SK-N-SH (cell line): ENCODE data around the gene IL32. TPM values are rescaled to one million over a fixed set of nuclear protein-coding genes. Genes with fewer than 3 reads are reported as not detected.

Experiments used
- CTCF ChIA-PET: fragments of 300-600, 350-600 bp; formaldehyde crosslinking; extraction: SDS; loops from one replicate; lab custom pipeline; 2021; lab: Yijun Ruan, JAX
- POLR2A ChIA-PET: fragments of 350-600 bp; sonication (Branson Sonifier 250); formaldehyde crosslinking; extraction: SDS; loops from one replicate; lab custom pipeline; 2020; ENCODE audit warnings: antibody characterized with exemption, inconsistent platforms; lab: Yijun Ruan, JAX
- DNase-seq: peaks from one replicate; pipeline ENCODE4 v3.0.0; 2012
- H2AFZ ChIP-seq: fragments of 200-600 bp; sonication (generic); 2 replicates; pipeline ENCODE4 v1.8.1; 2016; ENCODE audit warnings: antibody characterized with exemption, mild to moderate bottlenecking, low read depth
- H3F3A ChIP-seq: fragments of 200-600 bp; sonication (generic); replicated peaks from 2 replicates; pipeline ENCODE3; 2016; ENCODE audit warnings: antibody characterized with exemption, mild to moderate bottlenecking; ENCODE audit not compliant: insufficient read depth
- H3K27ac ChIP-seq, 2 experiments: fragments of 200-500 bp in 1 of 2; fragments of 200-600 bp in 1 of 2; sonication (Bioruptor generic) in 1 of 2; sonication (generic), shearing (Covaris generic) in 1 of 2; 2 replicates each; pipeline versions ENCODE4 v1.5.1 to v1.6.1; 2014 to 2016; ENCODE audit warnings: low read depth in 2 of 2, inconsistent platforms in 1 of 2, low read length in 1 of 2, mild to moderate bottlenecking in 1 of 2, mixed read lengths in 1 of 2
- H3K27me3 ChIP-seq: fragments of 200-600 bp; sonication (generic), shearing (Covaris generic); 2 replicates; pipeline ENCODE4 v1.6.1; 2016; ENCODE audit warnings: mixed run types; ENCODE audit not compliant: insufficient read depth
- H3K36me3 ChIP-seq, 2 experiments: fragments of 200-500 bp in 1 of 2; fragments of 200-600 bp in 1 of 2; sonication (Bioruptor generic) in 1 of 2; sonication (generic) in 1 of 2; replicated peaks in 1 of 2; 2 replicates each; pipeline versions ENCODE3 to v1.5.1; 2014 to 2016; ENCODE audit warnings: low read length in 1 of 2, mild to moderate bottlenecking in 1 of 2; ENCODE audit not compliant: insufficient read depth in 2 of 2, control insufficient read depth in 1 of 2
- H3K4me1 ChIP-seq, 2 experiments: fragments of 200-500 bp in 1 of 2; fragments of 200-600 bp in 1 of 2; sonication (Bioruptor generic) in 1 of 2; sonication (generic), shearing (Covaris generic) in 1 of 2; 2 replicates each; pipeline versions ENCODE4 v1.5.1 to v1.6.1; 2014 to 2016; ENCODE audit warnings: low read depth in 1 of 2, low read length in 1 of 2, mixed run types in 1 of 2; ENCODE audit not compliant: insufficient read depth in 2 of 2, control insufficient read depth in 1 of 2
- H3K4me2 ChIP-seq: fragments of 200-600 bp; sonication (generic), shearing (Covaris generic); 2 replicates; pipeline ENCODE4 v1.6.1; 2017; ENCODE audit warnings: mixed run types
- H3K4me3 ChIP-seq, 2 experiments: fragments of 200-500 bp in 1 of 2; fragments of 200-600 bp in 1 of 2; sonication (Bioruptor generic) in 1 of 2; sonication (generic), shearing (Covaris generic) in 1 of 2; 2 replicates each; pipeline versions ENCODE4 v1.5.1 to v1.8.1; 2014 to 2016; ENCODE audit warnings: low read depth in 2 of 2, inconsistent platforms in 1 of 2, low read length in 1 of 2, mild to moderate bottlenecking in 1 of 2, mixed read lengths in 1 of 2, moderate library complexity in 1 of 2
- H3K79me2 ChIP-seq: fragments of 200-600 bp; sonication (generic); 2 replicates; pipeline ENCODE4 v1.8.1; 2017; ENCODE audit warnings: mild to moderate bottlenecking; ENCODE audit not compliant: insufficient read depth
- H3K9ac ChIP-seq: fragments of 200-600 bp; sonication (generic); 2 replicates; pipeline ENCODE4 v1.6.1; 2017; ENCODE audit warnings: mixed run types
- H3K9me2 ChIP-seq: fragments of 200-600 bp; sonication (generic); 2 replicates; pipeline ENCODE4 v1.6.1; 2017; ENCODE audit warnings: mixed run types
- H3K9me3 ChIP-seq: fragments of 200-600 bp; sonication (generic); 2 replicates; pipeline ENCODE4 v1.6.1; 2017; ENCODE audit warnings: mixed run types, mild to moderate bottlenecking, moderate library complexity
- H4K20me1 ChIP-seq: fragments of 200-600 bp; sonication (generic); 2 replicates; pipeline ENCODE4 v1.6.1; 2017; ENCODE audit warnings: mild to moderate bottlenecking, mixed run types; ENCODE audit not compliant: insufficient read depth
- CHD2 ChIP-seq: fragments of 150-350 bp; IDR thresholded peaks from 2 replicates; pipeline ENCODE4 v1.6.1; 2018; ENCODE audit warnings: low read length; ENCODE audit not compliant: partially characterized antibody
- ELF1 ChIP-seq: IDR thresholded peaks from 2 replicates; pipeline ENCODE4 v1.4.0; 2012
- EP300 ChIP-seq, 2 experiments: IDR thresholded peaks; 2 replicates each; pipeline versions ENCODE4 v1.4.0 to v1.6.1; 2012; ENCODE audit warnings: borderline replicate concordance in 1 of 2, low read depth in 1 of 2, low read length in 1 of 2
- EZH2phosphoT487 ChIP-seq: fragments of 200-600 bp; sonication (generic); IDR thresholded peaks from 2 replicates; pipeline ENCODE4 v1.6.1; 2017; ENCODE audit warnings: low read depth, mixed run types, mild to moderate bottlenecking, antibody characterized with exemption, moderate library complexity, borderline replicate concordance
- GATA2 ChIP-seq: sonication (generic); formaldehyde crosslinking; IDR thresholded peaks from 2 replicates; pipeline ENCODE4 v1.5.0; 2020; ENCODE audit warnings: mild to moderate bottlenecking, missing genetic modification reagents
- JUND ChIP-seq: IDR thresholded peaks from 2 replicates; pipeline ENCODE4 v1.4.0; 2012
- NFIC ChIP-seq: IDR thresholded peaks from 2 replicates; pipeline ENCODE4 v1.4.0; 2012; ENCODE audit warnings: borderline replicate concordance
- RAD21 ChIP-seq: IDR thresholded peaks from 2 replicates; pipeline ENCODE4 v1.6.1; 2012; ENCODE audit warnings: mild to moderate bottlenecking, low read length
- RCOR1 ChIP-seq: fragments of 150-350 bp; IDR thresholded peaks from 2 replicates; pipeline ENCODE4 v1.6.1; 2017; ENCODE audit warnings: antibody characterized with exemption, low read length
- SMC3 ChIP-seq: IDR thresholded peaks from 2 replicates; pipeline ENCODE4 v1.6.1; 2012; ENCODE audit warnings: low read depth, low read length, improper control_type of control experiment
- WGBS: methylation state at CpG from one replicate; pipeline ENCODE4 v1.1.6; 2017; ENCODE audit warnings: low lambda C conversion rate; 5-methylcytosine and 5-hydroxymethylcytosine counted together
- polyA plus RNA-seq, 3 experiments: library from polyadenylated mRNA; depleted of rRNA; stranded (reverse); fragments of >200 nt; gene quantifications; 2 replicates each; pipeline ENCODE4 v1.2.3, GENCODE V29; 2012
- TF ChIP-seq, protein P1 (sequence below): IDR thresholded peaks from 2 replicates; pipeline ENCODE4 v1.6.1; 2012; ENCODE audit warnings: mild to moderate bottlenecking, low read depth, low read length, moderate library complexity
- TF ChIP-seq, protein P2 (sequence below): IDR thresholded peaks from 2 replicates; pipeline ENCODE4 v1.4.0; 2012; ENCODE audit warnings: low read depth, borderline replicate concordance
- TF ChIP-seq, protein P3 (sequence below): fragments of 150-350 bp; IDR thresholded peaks from 2 replicates; pipeline ENCODE4 v1.6.1; 2016; ENCODE audit warnings: mild to moderate bottlenecking, low read depth, low read length

The IL32 gene
- polyA plus RNA-seq, 1 of the 3 experiments (the other 2 are of a cell fraction), result 26.4 TPM

- Histone ChIP-seq H4K20me1 (no peaks in the 10 kb centered on the region), H3K4me1 (no peaks in the 10 kb centered on the region; a peak in 1 of 4 replicates), H3K4me2 (peak overlapping the region; percentile 89; the same call in 1 of the 2 replicates), H3K27me3 (peaks cover 68% of the 10 kb centered on the region), H3F3A (peaks cover 8% of the 10 kb centered on the region), H3K9me3 (no peaks in the 10 kb centered on the region), H3K9ac (no peak overlapping the region), H3K79me2 (no peaks in the 10 kb centered on the region), H3K4me3 (peak overlapping the region in 1 of 2 experiments; percentile 33; a peak in 1 of 4 replicates), H3K27ac (no peak overlapping the region), H2AFZ (no peak overlapping the region), H3K36me3 (no peaks in the 10 kb centered on the region), H3K9me2 (no peaks in the 10 kb centered on the region)
- TF ChIP-seq EP300 (IDR thresholded peaks at IDR 0.05; ENCODE audit: borderline replicate concordance in 1 of 2, low read depth in 1 of 2, low read length in 1 of 2), result no peak
- TF ChIP-seq, protein P1, sequence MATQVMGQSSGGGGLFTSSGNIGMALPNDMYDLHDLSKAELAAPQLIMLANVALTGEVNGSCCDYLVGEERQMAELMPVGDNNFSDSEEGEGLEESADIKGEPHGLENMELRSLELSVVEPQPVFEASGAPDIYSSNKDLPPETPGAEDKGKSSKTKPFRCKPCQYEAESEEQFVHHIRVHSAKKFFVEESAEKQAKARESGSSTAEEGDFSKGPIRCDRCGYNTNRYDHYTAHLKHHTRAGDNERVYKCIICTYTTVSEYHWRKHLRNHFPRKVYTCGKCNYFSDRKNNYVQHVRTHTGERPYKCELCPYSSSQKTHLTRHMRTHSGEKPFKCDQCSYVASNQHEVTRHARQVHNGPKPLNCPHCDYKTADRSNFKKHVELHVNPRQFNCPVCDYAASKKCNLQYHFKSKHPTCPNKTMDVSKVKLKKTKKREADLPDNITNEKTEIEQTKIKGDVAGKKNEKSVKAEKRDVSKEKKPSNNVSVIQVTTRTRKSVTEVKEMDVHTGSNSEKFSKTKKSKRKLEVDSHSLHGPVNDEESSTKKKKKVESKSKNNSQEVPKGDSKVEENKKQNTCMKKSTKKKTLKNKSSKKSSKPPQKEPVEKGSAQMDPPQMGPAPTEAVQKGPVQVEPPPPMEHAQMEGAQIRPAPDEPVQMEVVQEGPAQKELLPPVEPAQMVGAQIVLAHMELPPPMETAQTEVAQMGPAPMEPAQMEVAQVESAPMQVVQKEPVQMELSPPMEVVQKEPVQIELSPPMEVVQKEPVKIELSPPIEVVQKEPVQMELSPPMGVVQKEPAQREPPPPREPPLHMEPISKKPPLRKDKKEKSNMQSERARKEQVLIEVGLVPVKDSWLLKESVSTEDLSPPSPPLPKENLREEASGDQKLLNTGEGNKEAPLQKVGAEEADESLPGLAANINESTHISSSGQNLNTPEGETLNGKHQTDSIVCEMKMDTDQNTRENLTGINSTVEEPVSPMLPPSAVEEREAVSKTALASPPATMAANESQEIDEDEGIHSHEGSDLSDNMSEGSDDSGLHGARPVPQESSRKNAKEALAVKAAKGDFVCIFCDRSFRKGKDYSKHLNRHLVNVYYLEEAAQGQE, result no peak
- no peak for TF ChIP-seq ELF1
- TF ChIP-seq RAD21, result no peak
- TF ChIP-seq EZH2phosphoT487, result peak; percentile 96; the same call in 1 of the 2 replicates
- TF ChIP-seq CHD2, result no peak
- TF ChIP-seq NFIC, result no peak
- TF ChIP-seq JUND, result no peak
- no peak for TF ChIP-seq GATA2 (CRISPR knock-in tag)
- CTCF ChIA-PET, result interaction anchor here (0.7 to 5.8 kb wide), 6 partner anchors 12 to 88 kb away, joined by 4 to 57 read pairs (median 16); no protein-coding TSS in a partner anchor
- WGBS, result 8% methylated on average over 18 of the region's 54 CpGs
- DNase-seq, result peak; percentile 61
- POLR2A ChIA-PET, result no interaction called here
Measured at GRCh38 chr16:3046641-3047386, 18.6 kb upstream of the IL32 start.

DNA sequence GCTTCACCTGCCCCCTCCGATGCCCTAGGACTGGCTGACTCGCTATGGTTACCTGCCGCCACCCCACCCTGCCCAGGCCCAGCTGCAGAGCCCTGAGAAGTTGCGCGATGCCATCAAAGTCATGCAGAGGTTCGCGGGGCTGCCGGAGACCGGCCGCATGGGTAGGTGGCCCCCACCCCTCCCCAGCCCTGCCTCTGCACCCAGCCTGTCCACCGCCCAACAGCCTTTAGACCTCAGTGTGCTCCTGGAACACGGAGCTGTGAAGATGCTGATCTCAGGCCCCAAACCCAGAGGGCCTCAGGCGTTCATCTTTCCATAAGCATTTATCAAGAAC lies 18.1 kb upstream of the IL32 start:
- Histone ChIP-seq H3F3A (peaks cover 8% of the 10 kb centered on the region), H3K36me3 (no peaks in the 10 kb centered on the region), H3K9me2 (no peaks in the 10 kb centered on the region), H3K4me2 (no peak overlapping the region), H2AFZ (no peak overlapping the region), H3K27ac (no peak overlapping the region), H3K79me2 (no peaks in the 10 kb centered on the region), H3K9ac (no peak overlapping the region), H3K4me3 (no peak overlapping the region), H3K27me3 (peaks cover 68% of the 10 kb centered on the region), H3K9me3 (no peaks in the 10 kb centered on the region), H4K20me1 (no peaks in the 10 kb centered on the region), H3K4me1 (no peaks in the 10 kb centered on the region; a peak in 1 of 4 replicates)
- POLR2A ChIA-PET, result no interaction called here
- CTCF ChIA-PET, result interaction anchor here (0.7 to 5.8 kb wide), 7 partner anchors 12 to 459 kb away, joined by 3 to 57 read pairs (median 16); no protein-coding TSS in a partner anchor
- no peak for DNase-seq
- TF ChIP-seq, protein P2, sequence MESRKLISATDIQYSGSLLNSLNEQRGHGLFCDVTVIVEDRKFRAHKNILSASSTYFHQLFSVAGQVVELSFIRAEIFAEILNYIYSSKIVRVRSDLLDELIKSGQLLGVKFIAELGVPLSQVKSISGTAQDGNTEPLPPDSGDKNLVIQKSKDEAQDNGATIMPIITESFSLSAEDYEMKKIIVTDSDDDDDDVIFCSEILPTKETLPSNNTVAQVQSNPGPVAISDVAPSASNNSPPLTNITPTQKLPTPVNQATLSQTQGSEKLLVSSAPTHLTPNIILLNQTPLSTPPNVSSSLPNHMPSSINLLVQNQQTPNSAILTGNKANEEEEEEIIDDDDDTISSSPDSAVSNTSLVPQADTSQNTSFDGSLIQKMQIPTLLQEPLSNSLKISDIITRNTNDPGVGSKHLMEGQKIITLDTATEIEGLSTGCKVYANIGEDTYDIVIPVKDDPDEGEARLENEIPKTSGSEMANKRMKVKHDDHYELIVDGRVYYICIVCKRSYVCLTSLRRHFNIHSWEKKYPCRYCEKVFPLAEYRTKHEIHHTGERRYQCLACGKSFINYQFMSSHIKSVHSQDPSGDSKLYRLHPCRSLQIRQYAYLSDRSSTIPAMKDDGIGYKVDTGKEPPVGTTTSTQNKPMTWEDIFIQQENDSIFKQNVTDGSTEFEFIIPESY, result no peak
- TF ChIP-seq SMC3 (no peak), RCOR1 (no peak)
- TF ChIP-seq, protein P3, sequence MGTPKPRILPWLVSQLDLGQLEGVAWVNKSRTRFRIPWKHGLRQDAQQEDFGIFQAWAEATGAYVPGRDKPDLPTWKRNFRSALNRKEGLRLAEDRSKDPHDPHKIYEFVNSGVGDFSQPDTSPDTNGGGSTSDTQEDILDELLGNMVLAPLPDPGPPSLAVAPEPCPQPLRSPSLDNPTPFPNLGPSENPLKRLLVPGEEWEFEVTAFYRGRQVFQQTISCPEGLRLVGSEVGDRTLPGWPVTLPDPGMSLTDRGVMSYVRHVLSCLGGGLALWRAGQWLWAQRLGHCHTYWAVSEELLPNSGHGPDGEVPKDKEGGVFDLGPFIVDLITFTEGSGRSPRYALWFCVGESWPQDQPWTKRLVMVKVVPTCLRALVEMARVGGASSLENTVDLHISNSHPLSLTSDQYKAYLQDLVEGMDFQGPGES, result no peak
- 13% methylated on average over 3 of the region's 13 CpGs for WGBS
